ENCODE data around the gene SPHK1. TPM values are rescaled to one million over a fixed set of nuclear protein-coding genes. Genes with fewer than 3 reads are reported as not detected.

Gene SPHK1
- total RNA-seq, 1 experiment from 2014 or later, result 60.4 TPM

Small RNA genes within 50 kb of the gene (small RNA-seq; reads per million reads assigned to genes)
- gene RNU6-24P, result 0 reads per million in 2 experiments

Other genes starting within 250 kb of the SPHK1 start
- gene FOXJ1, start 243.4 kb upstream of the SPHK1 start, total RNA-seq (2014; rRNA removed; shearing (Covaris generic)), result not detected in 2 replicates
- gene RNF157, start 144.1 kb upstream of the SPHK1 start, total RNA-seq (2014; rRNA removed; shearing (Covaris generic)), result 28.1 and 33.9 TPM in 2 replicates
- 45.0 and 54.5 TPM in 2 replicates for gene UBALD2, start 119.3 kb upstream of the SPHK1 start, total RNA-seq (2014; rRNA removed; shearing (Covaris generic))
- 2.4 and 2.7 TPM in 2 replicates for gene QRICH2, start 76.3 kb upstream of the SPHK1 start, total RNA-seq (2014; rRNA removed; shearing (Covaris generic))
- gene PRPSAP1, start 30.7 kb upstream of the SPHK1 start, total RNA-seq (2014; rRNA removed; shearing (Covaris generic)), result 42.2 and 43.7 TPM in 2 replicates
- 30.7 and 36.4 TPM in 2 replicates for gene UBE2O, start 68.5 kb downstream of the SPHK1 start, total RNA-seq (2014; rRNA removed; shearing (Covaris generic))
- gene AANAT, start 83.0 kb downstream of the SPHK1 start, total RNA-seq (2014; rRNA removed; shearing (Covaris generic)), result not detected in 2 replicates
- 25.0 and 28.6 TPM in 2 replicates for gene RHBDF2, start 116.8 kb downstream of the SPHK1 start, total RNA-seq (2014; rRNA removed; shearing (Covaris generic))
- 122 TPM in 2 replicates for gene CYGB, start 153.1 kb downstream of the SPHK1 start, total RNA-seq (2014; rRNA removed; shearing (Covaris generic))
- 15.8 and 18.8 TPM in 2 replicates for gene PRCD, start 155.4 kb downstream of the SPHK1 start, total RNA-seq (2014; rRNA removed; shearing (Covaris generic))
- 77.4 and 96.3 TPM in 2 replicates for gene ST6GALNAC2, start 201.3 kb downstream of the SPHK1 start, total RNA-seq (2014; rRNA removed; shearing (Covaris generic))